Measurements from ENCODE around the gene MAN2C1. TPM values are rescaled to one million over a fixed set of nuclear protein-coding genes. Genes with fewer than 3 reads are reported as not detected.
"Not testable (repeated sequence)": the region's sequence is repeated elsewhere in the genome, so short reads cannot be mapped to it uniquely, and the experiment has no call there.

MAN2C1 gene
- total and polyA plus RNA-seq, 2 experiments from 2014 or later, result 81.4 to 88.0 TPM

DNA sequence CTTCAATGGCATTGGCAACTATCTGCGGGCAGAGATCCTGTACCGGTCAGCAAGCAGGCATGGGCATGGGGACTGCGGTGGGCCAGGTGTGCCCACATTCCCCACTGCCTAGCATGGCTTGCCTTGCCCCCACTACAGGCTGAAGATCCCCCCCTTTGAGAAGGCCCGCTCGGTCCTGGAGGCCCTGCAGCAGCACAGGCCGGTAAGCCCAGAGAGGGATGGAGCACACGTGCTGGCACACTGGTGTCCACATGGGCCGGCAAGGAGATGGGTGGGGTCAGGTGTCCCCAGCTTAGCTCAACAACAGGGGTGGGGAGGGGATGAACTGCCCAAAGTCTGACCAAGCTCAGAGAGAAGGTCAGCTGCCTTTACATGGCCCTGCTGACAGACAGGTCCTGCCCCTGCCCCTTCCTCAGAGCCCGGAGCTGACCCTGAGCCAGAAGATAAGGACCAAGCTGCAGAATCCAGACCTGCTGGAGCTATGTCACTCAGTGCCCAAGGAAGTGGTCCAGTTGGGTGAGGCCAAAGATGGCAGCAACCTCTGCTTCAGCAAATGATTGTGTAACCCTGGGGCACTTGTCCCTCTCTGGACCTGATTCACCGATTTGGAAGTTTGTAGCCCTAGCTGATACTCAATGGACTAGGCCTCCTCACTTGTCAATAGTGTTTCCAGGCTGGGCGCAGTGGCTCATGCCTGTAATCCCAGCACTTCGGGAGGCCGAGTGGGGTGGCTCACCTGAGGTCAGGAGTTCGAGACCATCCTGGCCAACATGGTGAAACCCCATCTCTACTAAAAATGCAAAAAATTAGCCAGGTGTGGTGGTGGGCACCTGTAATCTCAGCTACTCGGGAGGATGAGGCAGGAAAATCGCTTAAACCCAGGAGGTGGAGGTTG lies 16.0 kb downstream of the MAN2C1 start:
- WGBS (ENCODE audit: low lambda C conversion rate, missing lambda C conversion rate), result 94% methylated on average over 16 of the region's 16 CpGs
- Histone ChIP-seq H3K4me1 (ENCODE audit: insufficient read depth) (peaks cover 7% of the 10 kb centered on the region), H3K27ac (no peak overlapping the region), H3K27me3 (no peaks in the 10 kb centered on the region), H3K79me2 (no peaks in the 10 kb centered on the region), H4K20me1 (ENCODE audit: insufficient read depth, poor library complexity, severe bottlenecking) (no peaks in the 10 kb centered on the region), H2AFZ (no peak overlapping the region), H3K9me3 (ENCODE audit: low read depth) (no peaks in the 10 kb centered on the region), H3K36me3 (replicated peaks; ENCODE audit: insufficient read depth, low read depth) (no peaks in the 10 kb centered on the region), H3K9me2 (replicated peaks; ENCODE audit: insufficient read depth) (no peaks in the 10 kb centered on the region), H3K4me3 (no peak overlapping the region), H3K4me2 (no peak overlapping the region)
- DNase-seq (ENCODE audit: low spot score), result no peak
- no peak for TF ChIP-seq EZH2 (IDR thresholded peaks at IDR 0.05; ENCODE audit: borderline replicate concordance)
- TF ChIP-seq, protein P1, sequence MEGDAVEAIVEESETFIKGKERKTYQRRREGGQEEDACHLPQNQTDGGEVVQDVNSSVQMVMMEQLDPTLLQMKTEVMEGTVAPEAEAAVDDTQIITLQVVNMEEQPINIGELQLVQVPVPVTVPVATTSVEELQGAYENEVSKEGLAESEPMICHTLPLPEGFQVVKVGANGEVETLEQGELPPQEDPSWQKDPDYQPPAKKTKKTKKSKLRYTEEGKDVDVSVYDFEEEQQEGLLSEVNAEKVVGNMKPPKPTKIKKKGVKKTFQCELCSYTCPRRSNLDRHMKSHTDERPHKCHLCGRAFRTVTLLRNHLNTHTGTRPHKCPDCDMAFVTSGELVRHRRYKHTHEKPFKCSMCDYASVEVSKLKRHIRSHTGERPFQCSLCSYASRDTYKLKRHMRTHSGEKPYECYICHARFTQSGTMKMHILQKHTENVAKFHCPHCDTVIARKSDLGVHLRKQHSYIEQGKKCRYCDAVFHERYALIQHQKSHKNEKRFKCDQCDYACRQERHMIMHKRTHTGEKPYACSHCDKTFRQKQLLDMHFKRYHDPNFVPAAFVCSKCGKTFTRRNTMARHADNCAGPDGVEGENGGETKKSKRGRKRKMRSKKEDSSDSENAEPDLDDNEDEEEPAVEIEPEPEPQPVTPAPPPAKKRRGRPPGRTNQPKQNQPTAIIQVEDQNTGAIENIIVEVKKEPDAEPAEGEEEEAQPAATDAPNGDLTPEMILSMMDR (IDR thresholded peaks at IDR 0.05; ENCODE audit: poor library complexity), result no peak
- TF ChIP-seq EZH2phosphoT487 (IDR thresholded peaks at IDR 0.05; ENCODE audit: low read depth, severe bottlenecking, unreplicated experiment), result no peak

DNA sequence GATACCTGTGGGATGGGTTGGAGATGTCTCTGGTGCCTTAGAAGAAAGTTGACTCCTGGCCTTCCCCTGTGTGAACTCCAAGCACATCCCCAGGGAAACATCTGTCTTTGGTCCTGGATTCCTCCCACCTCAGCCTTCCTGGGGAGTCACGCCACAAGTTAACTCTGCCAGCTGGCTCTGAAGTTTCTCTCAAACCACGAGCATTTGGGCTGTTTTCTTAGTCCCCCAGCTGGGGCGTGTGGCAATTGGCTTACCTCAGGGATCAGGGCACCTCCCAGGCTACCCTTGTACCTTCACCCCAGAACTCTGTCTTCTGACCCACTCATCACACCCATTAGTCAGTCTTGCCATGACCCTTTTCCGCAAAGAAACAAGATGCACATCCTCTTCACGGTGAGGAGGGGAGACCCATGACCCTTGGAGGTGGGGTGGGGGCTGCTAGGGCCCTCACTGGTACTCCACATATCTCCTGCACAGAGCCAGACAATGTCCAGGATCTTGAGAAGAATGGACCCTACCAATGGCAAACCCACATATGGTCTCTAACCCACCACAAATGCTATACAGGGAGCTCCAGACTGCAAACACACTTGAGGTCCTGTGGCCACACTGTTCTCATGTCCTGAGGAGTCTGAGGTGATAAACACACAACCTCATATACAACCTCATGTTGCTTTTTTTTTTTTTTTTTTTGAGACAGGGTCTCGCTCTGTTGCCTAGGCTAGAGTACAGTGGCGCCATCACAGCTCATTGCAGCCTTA lies 17.6 kb downstream of the MAN2C1 start:
- Histone ChIP-seq H3K9me2 (replicated peaks; ENCODE audit: insufficient read depth) (no peaks in the 10 kb centered on the region), H3K27ac (no peak overlapping the region), H3K9me3 (ENCODE audit: low read depth) (no peaks in the 10 kb centered on the region), H3K79me2 (no peaks in the 10 kb centered on the region), H3K27me3 (no peaks in the 10 kb centered on the region), H2AFZ (no peak overlapping the region), H3K36me3 (replicated peaks; ENCODE audit: insufficient read depth, low read depth) (no peaks in the 10 kb centered on the region), H4K20me1 (ENCODE audit: insufficient read depth, poor library complexity, severe bottlenecking) (no peaks in the 10 kb centered on the region), H3K4me3 (no peak overlapping the region), H3K4me1 (ENCODE audit: insufficient read depth) (peaks cover 7% of the 10 kb centered on the region), H3K4me2 (no peak overlapping the region)
- DNase-seq (ENCODE audit: low spot score), result no peak
- TF ChIP-seq EZH2 (IDR thresholded peaks at IDR 0.05; ENCODE audit: borderline replicate concordance), result no peak
- WGBS (ENCODE audit: low lambda C conversion rate, missing lambda C conversion rate), result 95% methylated on average over 7 of the region's 7 CpGs

- Histone ChIP-seq H3K27me3 (no peaks in the 10 kb centered on the region), H3K27ac (no peak overlapping the region), H2AFZ (no peak overlapping the region), H3K4me3 (no peak overlapping the region), H3K36me3 (replicated peaks; ENCODE audit: insufficient read depth, low read depth) (no peaks in the 10 kb centered on the region), H3K4me2 (no peak overlapping the region), H4K20me1 (ENCODE audit: insufficient read depth, poor library complexity, severe bottlenecking) (no peaks in the 10 kb centered on the region), H3K79me2 (no peaks in the 10 kb centered on the region), H3K9me2 (replicated peaks; ENCODE audit: insufficient read depth) (no peaks in the 10 kb centered on the region), H3K9me3 (ENCODE audit: low read depth) (no peaks in the 10 kb centered on the region), H3K4me1 (ENCODE audit: insufficient read depth) (peaks cover 7% of the 10 kb centered on the region)
- DNase-seq (ENCODE audit: low spot score), result no peak
- TF ChIP-seq, protein P1 (IDR thresholded peaks at IDR 0.05; ENCODE audit: poor library complexity), result no peak
- TF ChIP-seq EZH2phosphoT487 (IDR thresholded peaks at IDR 0.05; ENCODE audit: low read depth, severe bottlenecking, unreplicated experiment), result no peak
- TF ChIP-seq EZH2 (IDR thresholded peaks at IDR 0.05; ENCODE audit: borderline replicate concordance), result no peak
- WGBS (ENCODE audit: low lambda C conversion rate, missing lambda C conversion rate), result 94% methylated on average over 9 of the region's 9 CpGs
These were observed 18.4 kb downstream of the MAN2C1 start for GRCh38 chr15:75349851-75350588.

GRCh38 chr15:75349351-75349669 lies 19.1 kb downstream of the MAN2C1 start:
- 91% methylated on average over 8 of the region's 8 CpGs for WGBS (ENCODE audit: low lambda C conversion rate, missing lambda C conversion rate)
- H4K20me1 ChIP-seq (ENCODE audit: insufficient read depth, poor library complexity, severe bottlenecking); H3K9me3 ChIP-seq (ENCODE audit: low read depth); H3K79me2 ChIP-seq; DNase-seq (ENCODE audit: low spot score); H3K27ac ChIP-seq; H2AFZ ChIP-seq; H3K4me1 ChIP-seq (ENCODE audit: insufficient read depth); H3K27me3 ChIP-seq; H3K4me3 ChIP-seq; H3K9me2 ChIP-seq (replicated peaks; ENCODE audit: insufficient read depth); H3K36me3 ChIP-seq (replicated peaks; ENCODE audit: insufficient read depth, low read depth): not testable (repeated sequence)
- H3K4me2 ChIP-seq, result peak overlapping the region; percentile 94
